Endothelial cell of umbilical vein (primary cell): ENCODE measurements around the gene FOXRED2. TPM values are rescaled to one million over a fixed set of nuclear protein-coding genes. Genes with fewer than 3 reads are reported as not detected.
"Not testable (repeated sequence)": the region's sequence is repeated elsewhere in the genome, so short reads cannot be mapped to it uniquely, and the experiment has no call there.

Experiments
- BruUV-seq: library from RNA; stranded (reverse); fragments of 400-500 nt; replicated peaks from 2 replicates; lab custom pipeline; 2021; lab: Mats Ljungman, UMichigan
- CTCF ChIA-PET: fragments of 300-600, 350-600 bp; sonication (Branson Sonifier 250); formaldehyde crosslinking; loops from one replicate; lab custom pipeline; 2021; ENCODE audit warnings: antibody characterized with exemption, inconsistent platforms; lab: Charles Lee
- POLR2A ChIA-PET: fragments of 300-600, 350-600 bp; sonication (Branson Sonifier 250); formaldehyde crosslinking; loops from one replicate; lab custom pipeline; 2021; ENCODE audit warnings: antibody characterized with exemption, inconsistent platforms; lab: Charles Lee
- DNase-seq: peaks from one replicate; pipeline ENCODE4 v3.0.0-alpha.2; 2011; ENCODE audit warnings: low read depth, low spot score
- FAIRE-seq: peaks from 2 replicates; lab custom pipeline; 2011; peaks lifted over from hg19 to GRCh38; lab: Jason Lieb, UNC
- H2AFZ ChIP-seq: 2 replicates; pipeline ENCODE4 v1.6.0; 2012; ENCODE audit warnings: low read depth, low read length, control low read depth, inconsistent platforms
- H3K27ac ChIP-seq: 2 replicates; pipeline ENCODE4 v1.5.1; 2011; ENCODE audit warnings: low read depth, mild to moderate bottlenecking, control low read depth, low read length, moderate library complexity; ENCODE audit not compliant: insufficient read depth
- H3K27me3 ChIP-seq, 2 experiments: 2 replicates each; pipeline versions ENCODE4 v1.6.0 to v1.6.1; 2011; ENCODE audit warnings: low read length in 2 of 2, mixed read lengths in 1 of 2; ENCODE audit not compliant: control insufficient read depth in 2 of 2, insufficient read depth in 2 of 2
- H3K36me3 ChIP-seq, 2 experiments: 2 replicates in 1 of 2; 3 replicates in 1 of 2; pipeline ENCODE4 v1.5.1; 2011; ENCODE audit warnings: low read length in 2 of 2, mild to moderate bottlenecking in 1 of 2, moderate library complexity in 1 of 2; ENCODE audit not compliant: control insufficient read depth in 2 of 2, insufficient read depth in 2 of 2; ENCODE audit errors: extremely low read depth in 1 of 2
- H3K4me1 ChIP-seq: 3 replicates; pipeline ENCODE4 v1.5.1; 2011; ENCODE audit warnings: mild to moderate bottlenecking, low read length; ENCODE audit not compliant: control insufficient read depth, insufficient read depth; ENCODE audit errors: extremely low read depth
- H3K4me2 ChIP-seq: 2 replicates; pipeline ENCODE4 v1.6.1; 2011; ENCODE audit warnings: low read length, control low read depth, mixed read lengths; ENCODE audit not compliant: insufficient read depth
- H3K4me3 ChIP-seq, 3 experiments: fragments of 200-600 bp in 1 of 3; sonication (generic), shearing (Covaris generic) in 1 of 3; replicated peaks in 1 of 3; 2 replicates each; pipeline ENCODE4 v1.5.1; 2011 to 2016; ENCODE audit warnings: control low read depth in 3 of 3, low read length in 3 of 3, mild to moderate bottlenecking in 2 of 3, inconsistent platforms in 1 of 3, low read depth in 1 of 3, moderate library complexity in 1 of 3; ENCODE audit not compliant: insufficient read depth in 1 of 3
- H3K79me2 ChIP-seq: 2 replicates; pipeline ENCODE4 v1.6.0; 2012; ENCODE audit warnings: low read length, inconsistent platforms; ENCODE audit not compliant: control insufficient read depth, insufficient read depth
- H3K9ac ChIP-seq: replicated peaks from 2 replicates; pipeline ENCODE3; 2011; ENCODE audit warnings: low read length, control low read depth; ENCODE audit not compliant: insufficient read depth; ENCODE audit errors: extremely low read depth
- H3K9me1 ChIP-seq: replicated peaks from 3 replicates; pipeline ENCODE4 v1.6.0; 2011; ENCODE audit warnings: mild to moderate bottlenecking, low read length; ENCODE audit not compliant: control insufficient read depth, insufficient read depth; ENCODE audit errors: extremely low read depth
- H3K9me3 ChIP-seq: replicated peaks from 2 replicates; pipeline ENCODE4 v1.5.1; 2012; ENCODE audit warnings: low read length, inconsistent platforms; ENCODE audit not compliant: control insufficient read depth, insufficient read depth
- H4K20me1 ChIP-seq: replicated peaks from 2 replicates; pipeline ENCODE3; 2011; ENCODE audit warnings: mild to moderate bottlenecking, low read length; ENCODE audit not compliant: control insufficient read depth, insufficient read depth; ENCODE audit errors: extremely low read depth
- CTCF ChIP-seq, 2 donors: IDR thresholded peaks; 1 replicate in 1 of 2; 2 replicates in 1 of 2; pipeline ENCODE4 v1.5.1; 2011; ENCODE audit warnings: low read length in 2 of 2, mild to moderate bottlenecking in 2 of 2, moderate library complexity in 2 of 2, control low read depth in 1 of 2, inconsistent platforms in 1 of 2, low read depth in 1 of 2; ENCODE audit not compliant: insufficient read depth in 1 of 2; ENCODE audit errors: extremely low read depth in 1 of 2
- EZH2 ChIP-seq: IDR thresholded peaks from 2 replicates; pipeline ENCODE4 v1.6.1; 2012; ENCODE audit warnings: borderline replicate concordance, low read depth, mild to moderate bottlenecking, moderate library complexity, low read length, inconsistent platforms; ENCODE audit not compliant: severe bottlenecking
- FOS ChIP-seq: IDR thresholded peaks from 2 replicates; pipeline ENCODE4 v1.6.1; 2011; ENCODE audit warnings: mild to moderate bottlenecking, low read length, moderate library complexity, borderline replicate concordance; ENCODE audit not compliant: insufficient read depth
- GATA2 ChIP-seq: IDR thresholded peaks from 2 replicates; pipeline ENCODE4 v1.7.0; 2011; ENCODE audit warnings: low read depth, mild to moderate bottlenecking, moderate library complexity, mixed read lengths, low read length; ENCODE audit not compliant: insufficient read length, insufficient read depth
- JUN ChIP-seq: IDR thresholded peaks from 2 replicates; pipeline ENCODE4 v1.6.1; 2011; ENCODE audit warnings: borderline replicate concordance, low read depth; ENCODE audit not compliant: insufficient read length, insufficient read depth
- MAX ChIP-seq: IDR thresholded peaks from 2 replicates; pipeline ENCODE4 v1.6.1; 2011; ENCODE audit not compliant: insufficient read depth, insufficient read length
- MYC ChIP-seq: IDR thresholded peaks from one replicate; pipeline ENCODE4 v1.6.1; 2011; ENCODE audit warnings: mild to moderate bottlenecking, low read depth, low read length
- POLR2A ChIP-seq: IDR thresholded peaks from 2 replicates; pipeline ENCODE4 v1.6.1; 2012; ENCODE audit warnings: low read depth, mild to moderate bottlenecking, control low read depth, low read length
- POLR2AphosphoS5 ChIP-seq: IDR thresholded peaks from 2 replicates; pipeline ENCODE4 v1.6.1; 2012; ENCODE audit warnings: low read depth, mild to moderate bottlenecking, control low read depth, low read length, moderate library complexity; ENCODE audit not compliant: insufficient read depth
- dilution Hi-C: fragments of 300-500 bp; cut with MboI; formaldehyde crosslinking; loops from one replicate; pipeline ENCODE4 v1.15.0; 2019; ENCODE audit warnings: low sequenced_read_pairs; ENCODE audit not compliant: extremely low pct_ligation_motif_present
- intact Hi-C: fragments of 100-400 bp; cut with micrococcal nuclease; formaldehyde crosslinking; loops from one replicate; pipeline ENCODE4 v1.10.0; 2022
- polyA plus RNA-seq, 4 experiments: library from polyadenylated mRNA; depleted of rRNA in 3 of 4; stranded (reverse) in 3 of 4; unstranded in 1 of 4; fragments of >200 nt; gene quantifications; 2 replicates each; pipeline versions ENCODE4 v1.2.1 to v1.2.3, GENCODE V29; 2011 to 2012; ENCODE audit warnings: missing spikeins in 1 of 4
- total RNA-seq: library from RNA; stranded (reverse); gene quantifications from 2 replicates; pipeline ENCODE4 v1.2.3, GENCODE V29; 2021

Gene FOXRED2
- total and polyA plus RNA-seq, 2 donors (not counting 3 experiments of a cell fraction or from before 2014, with no cell fraction given) = 8.4 to 20.4 TPM

- Histone ChIP-seq H3K36me3 (no peaks in the 10 kb centered on the region), H3K4me1 (peaks cover 24% of the 10 kb centered on the region), H3K4me2 (no peak overlapping the region), H3K4me3 (no peak overlapping the region), H3K9me3 (no peaks in the 10 kb centered on the region), H3K79me2 (no peaks in the 10 kb centered on the region), H3K9ac (no peak overlapping the region), H3K9me1 (no peaks in the 10 kb centered on the region), H4K20me1 (no peaks in the 10 kb centered on the region), H3K27me3 (no peaks in the 10 kb centered on the region), H2AFZ (no peak overlapping the region), H3K27ac (no peak overlapping the region)
- CTCF ChIA-PET = interaction anchor here (3.0 kb wide), 1 partner anchor 17 kb away, joined by 22 read pairs; no protein-coding TSS in a partner anchor
- DNase-seq = no peak
- POLR2A ChIA-PET = no interaction called here
- TF ChIP-seq GATA2 (no peak), EZH2 (no peak), POLR2A (no peak), JUN (no peak), FOS (no peak), MYC (no peak), MAX (no peak), CTCF (IDR thresholded peaks at IDR 0.05; ENCODE audit: extremely low read depth in 1 of 2, insufficient read depth in 1 of 2, low read depth in 1 of 2, low read length in 2 of 2) (no peak), POLR2AphosphoS5 (no peak)
- FAIRE-seq = no peak
- BruUV-seq = no TSS peak
- dilution Hi-C loops (no loop called here), intact Hi-C loops (no loop called here)
Measured at GRCh38 chr22:36453855-36454378, 52.9 kb downstream of the FOXRED2 start.

- H2AFZ ChIP-seq, DNase-seq, H3K9me3 ChIP-seq, H3K27ac ChIP-seq, H4K20me1 ChIP-seq, intact Hi-C loops, H3K4me3 ChIP-seq, BruUV-seq, H3K36me3 ChIP-seq, H3K79me2 ChIP-seq, H3K4me2 ChIP-seq, H3K27me3 ChIP-seq, dilution Hi-C loops, H3K9ac ChIP-seq, H3K9me1 ChIP-seq: not testable (repeated sequence)
- ChIA-PET CTCF (interaction anchor here (0.7 to 3.0 kb wide), 3 partner anchors 17 to 119 kb away, joined by 3 to 22 read pairs (median 6); no protein-coding TSS in a partner anchor), POLR2A (interaction anchor here (0.7 kb wide), 1 partner anchor 93 kb away, joined by 6 read pairs; no protein-coding TSS in a partner anchor)
- FAIRE-seq = peak; percentile 47
- peaks cover 24% of the 10 kb centered on the region for H3K4me1 ChIP-seq
Measured at GRCh38 chr22:36452978-36453607, 53.7 kb downstream of the FOXRED2 start.
